Measurements from ENCODE around the gene CYP4V2. TPM values are rescaled to one million over a fixed set of nuclear protein-coding genes. Genes with fewer than 3 reads are reported as not detected.

CYP4V2 gene
- total and polyA plus RNA-seq, 3 experiments from 2014 or later, result 10.9 to 30.1 (median 11.8) TPM

GRCh38 chr4:186151499-186151898 is 39.9 kb upstream of the CYP4V2 start:
- no peaks in the 10 kb centered on the region for H3K36me3 ChIP-seq (ENCODE audit: insufficient read depth, low read length)
- H3K27ac ChIP-seq (ENCODE audit: low read depth, low read length), result no peak overlapping the region
- no peak overlapping the region for H3K4me3 ChIP-seq (ENCODE audit: low read length)
- DNase-seq, result no peak
- Mint-ChIP-seq H3K9me3 (no peaks in the 10 kb centered on the region), H3K4me3 (no peak overlapping the region), H3K27me3 (peaks cover 23 to 51% of the 10 kb centered on the region in 2 donors), H3K4me1 (peaks cover 0 to 3% (median 0%) of the 10 kb centered on the region in 3 donors), H3K36me3 (no peaks in the 10 kb centered on the region), H3K27ac (no peak overlapping the region)
- H3K9me3 ChIP-seq (ENCODE audit: low read length), result no peaks in the 10 kb centered on the region
- H3K27me3 ChIP-seq (ENCODE audit: insufficient read depth, low read length, poor library complexity, severe bottlenecking), result no peaks in the 10 kb centered on the region
- CTCF ChIA-PET, result no interaction called here
- POLR2A ChIA-PET, result no interaction called here
- no peaks in the 10 kb centered on the region for H3K4me1 ChIP-seq (ENCODE audit: insufficient read depth, low read length)

DNA sequence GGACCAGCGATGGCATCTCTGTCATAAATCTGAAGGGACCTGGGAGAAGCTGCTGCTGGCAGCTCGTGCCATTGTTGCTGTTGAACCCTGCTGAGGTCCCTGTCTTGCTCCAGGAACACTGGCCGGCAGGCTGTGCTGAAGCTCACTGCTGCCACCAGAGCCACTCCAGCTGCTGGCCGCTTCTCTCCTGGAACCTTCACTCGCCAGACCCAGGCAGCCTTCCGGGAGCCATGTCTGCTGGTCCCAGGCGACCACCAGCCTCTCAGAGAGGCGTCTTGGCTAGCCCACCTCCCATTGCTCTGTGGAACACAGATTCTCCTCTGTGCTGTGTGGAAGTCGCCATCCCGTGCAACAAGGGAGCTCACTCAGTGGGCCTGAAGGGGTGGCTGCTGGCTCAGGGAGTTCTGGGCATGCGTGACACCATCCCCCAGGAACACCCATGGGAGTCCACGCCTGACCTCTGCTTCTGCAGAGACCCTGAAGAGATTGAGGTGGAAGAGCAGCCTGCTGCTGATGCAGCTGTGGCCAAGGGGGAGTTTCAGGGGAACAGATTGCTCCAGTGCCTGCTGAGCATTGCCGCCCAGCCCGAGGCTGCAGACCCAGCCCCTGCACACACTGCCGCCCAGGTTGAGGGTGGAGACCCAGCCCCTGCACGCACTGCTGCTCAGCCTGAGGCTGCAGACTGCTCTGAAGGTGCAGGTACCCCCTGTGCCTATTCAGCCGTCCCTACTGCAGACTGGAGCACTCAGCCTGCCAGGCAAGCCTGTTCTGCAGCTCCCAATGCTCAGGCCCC is 33.1 kb upstream of the CYP4V2 start:
- peaks cover 7 to 17% of the 10 kb centered on the region in 2 donors for H3K27me3 Mint-ChIP-seq

GRCh38 chr4:186158966-186159365 is 32.4 kb upstream of the CYP4V2 start:
- Mint-ChIP-seq H3K9me3 (no peaks in the 10 kb centered on the region), H3K36me3 (no peaks in the 10 kb centered on the region), H3K4me3 (no peak overlapping the region), H3K4me1 (peaks cover 3 to 5% (median 5%) of the 10 kb centered on the region in 3 donors), H3K27me3 (peaks cover 7 to 13% of the 10 kb centered on the region in 2 donors), H3K27ac (no peak overlapping the region)
- Histone ChIP-seq H3K4me3 (ENCODE audit: low read length) (no peak overlapping the region), H3K36me3 (ENCODE audit: insufficient read depth, low read length) (no peaks in the 10 kb centered on the region), H3K27me3 (ENCODE audit: insufficient read depth, low read length, poor library complexity, severe bottlenecking) (no peaks in the 10 kb centered on the region), H3K9me3 (ENCODE audit: low read length) (no peaks in the 10 kb centered on the region), H3K27ac (ENCODE audit: low read depth, low read length) (no peak overlapping the region), H3K4me1 (ENCODE audit: insufficient read depth, low read length) (peaks cover 11% of the 10 kb centered on the region)
- ChIA-PET POLR2A (no interaction called here), CTCF (no interaction called here)
- no peak for DNase-seq

More for the DNA sequence above, 33.1 kb upstream of the CYP4V2 start:
- peaks cover 11% of the 10 kb centered on the region for H3K4me1 ChIP-seq (ENCODE audit: insufficient read depth, low read length)
- Mint-ChIP-seq H3K4me1 (peaks cover 3 to 5% (median 5%) of the 10 kb centered on the region in 3 donors), H3K27ac (no peak overlapping the region), H3K36me3 (no peaks in the 10 kb centered on the region), H3K4me3 (no peak overlapping the region), H3K9me3 (no peaks in the 10 kb centered on the region)
- no peaks in the 10 kb centered on the region for H3K27me3 ChIP-seq (ENCODE audit: insufficient read depth, low read length, poor library complexity, severe bottlenecking)
- H3K36me3 ChIP-seq (ENCODE audit: insufficient read depth, low read length), result no peaks in the 10 kb centered on the region
- H3K9me3 ChIP-seq (ENCODE audit: low read length), result no peaks in the 10 kb centered on the region
- DNase-seq, result no peak
- ChIA-PET POLR2A (no interaction called here), CTCF (no interaction called here)
- H3K27ac ChIP-seq (ENCODE audit: low read depth, low read length), result no peak overlapping the region
- H3K4me3 ChIP-seq (ENCODE audit: low read length), result no peak overlapping the region

DNA sequence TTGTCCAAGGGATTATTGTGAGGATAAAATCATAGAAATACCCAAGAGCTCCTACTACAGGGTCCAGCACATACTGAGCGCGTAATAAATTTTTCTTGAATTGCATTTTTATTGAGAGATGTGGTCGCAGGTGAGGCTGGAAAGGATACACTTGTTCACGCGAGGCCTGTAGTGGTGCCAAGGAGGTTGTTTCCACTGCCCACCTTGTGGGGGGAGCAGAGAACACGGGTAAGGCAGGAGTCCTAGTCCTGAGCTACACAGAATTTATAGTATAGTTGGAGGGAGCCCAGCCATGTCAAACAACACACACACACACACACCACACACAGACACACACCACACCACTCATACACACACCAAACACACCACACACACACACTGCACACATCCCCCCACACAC is 31.8 kb upstream of the CYP4V2 start:
- no peak overlapping the region for H3K4me3 Mint-ChIP-seq
- Histone ChIP-seq H3K36me3 (ENCODE audit: insufficient read depth, low read length) (no peaks in the 10 kb centered on the region), H3K9me3 (ENCODE audit: low read length) (no peaks in the 10 kb centered on the region), H3K4me3 (ENCODE audit: low read length) (no peak overlapping the region), H3K4me1 (ENCODE audit: insufficient read depth, low read length) (peaks cover 11% of the 10 kb centered on the region), H3K27ac (ENCODE audit: low read depth, low read length) (no peak overlapping the region), H3K27me3 (ENCODE audit: insufficient read depth, low read length, poor library complexity, severe bottlenecking) (no peaks in the 10 kb centered on the region)
- no peaks in the 10 kb centered on the region for H3K36me3 Mint-ChIP-seq
- no peak overlapping the region for H3K27ac Mint-ChIP-seq
- H3K27me3 Mint-ChIP-seq, result peaks cover 3 to 13% of the 10 kb centered on the region in 2 donors
- H3K9me3 Mint-ChIP-seq, result no peaks in the 10 kb centered on the region
- ChIA-PET CTCF (interaction anchor here (0.5 kb wide), 1 partner anchor 117 kb away, joined by 3 read pairs; no protein-coding TSS in a partner anchor), POLR2A (no interaction called here)
- H3K4me1 Mint-ChIP-seq, result peaks cover 3 to 5% (median 5%) of the 10 kb centered on the region in 3 donors
- no peak for DNase-seq

DNA sequence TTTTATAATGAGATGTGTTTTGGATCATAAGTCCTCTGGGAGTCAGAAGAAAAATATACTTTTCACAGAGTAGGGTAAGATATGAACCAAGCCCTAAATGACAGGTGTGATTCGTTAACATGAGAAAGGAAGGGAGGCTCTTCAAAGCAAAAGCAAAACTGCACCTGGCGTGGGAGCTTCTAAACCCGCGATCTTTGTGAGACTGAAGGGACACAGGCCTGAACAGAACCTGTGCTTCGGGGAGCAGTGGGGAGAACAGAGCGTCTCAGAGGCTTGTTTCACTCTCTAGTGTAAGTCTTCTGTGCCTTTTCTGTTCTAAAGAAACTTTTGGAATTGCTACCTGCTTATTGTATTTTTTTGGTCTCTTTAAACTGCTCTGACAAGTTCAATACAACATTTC is 30.2 kb upstream of the CYP4V2 start:
- ChIA-PET POLR2A (no interaction called here), CTCF (interaction anchor here (0.6 to 1.4 kb wide), 2 partner anchors 8 to 12 kb away, joined by 3 to 4 read pairs; no protein-coding TSS in a partner anchor)
- Histone ChIP-seq H3K36me3 (ENCODE audit: insufficient read depth, low read length) (no peaks in the 10 kb centered on the region), H3K9me3 (ENCODE audit: low read length) (no peaks in the 10 kb centered on the region), H3K27me3 (ENCODE audit: insufficient read depth, low read length, poor library complexity, severe bottlenecking) (no peaks in the 10 kb centered on the region), H3K27ac (ENCODE audit: low read depth, low read length) (no peak overlapping the region), H3K4me3 (ENCODE audit: low read length) (no peak overlapping the region), H3K4me1 (ENCODE audit: insufficient read depth, low read length) (peaks cover 11% of the 10 kb centered on the region)
- peaks cover 0 to 5% (median 5%) of the 10 kb centered on the region in 3 donors for H3K4me1 Mint-ChIP-seq
- H3K36me3 Mint-ChIP-seq, result no peaks in the 10 kb centered on the region
- H3K4me3 Mint-ChIP-seq, result peak overlapping the region in 6 of 7 donors; percentile 1 to 72 (median 56)
- peaks cover 0 to 5% of the 10 kb centered on the region in 2 donors for H3K27me3 Mint-ChIP-seq
- no peaks in the 10 kb centered on the region for H3K9me3 Mint-ChIP-seq
- peak overlapping the region in 6 of 8 donors; percentile 38 to 87 (median 76) for H3K27ac Mint-ChIP-seq
- DNase-seq, result no peak

DNA sequence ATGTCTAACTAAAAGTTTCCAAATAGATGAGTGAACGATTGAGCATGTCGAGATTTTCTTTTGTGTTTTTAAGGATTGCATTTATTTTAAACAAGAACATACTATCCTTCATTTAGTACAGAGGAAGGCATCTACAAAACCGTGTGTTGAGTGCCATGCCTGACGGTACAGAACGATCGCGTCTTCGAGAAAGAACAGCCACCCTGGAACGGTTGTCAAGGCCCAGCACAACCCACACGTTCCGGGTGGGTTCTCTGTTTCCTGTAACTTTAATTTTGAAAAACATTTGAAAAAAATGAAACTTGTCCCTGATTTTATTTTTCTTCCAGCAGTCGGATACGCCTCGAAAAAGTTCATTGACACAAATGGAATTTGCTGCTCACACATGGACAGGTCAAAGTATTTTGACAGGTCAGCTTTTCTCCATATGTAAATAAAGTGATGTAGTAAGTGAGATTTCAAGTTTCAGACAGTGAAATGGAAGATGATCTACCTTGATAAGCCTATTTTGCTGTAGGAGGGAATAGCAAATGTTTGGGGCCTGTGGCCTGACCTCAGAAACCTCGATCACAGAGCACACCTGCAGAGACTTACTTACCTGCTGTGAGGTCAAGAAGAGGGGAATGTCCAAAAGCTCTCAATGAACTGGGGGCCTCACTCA is 24.4 kb upstream of the CYP4V2 start:
- no peaks in the 10 kb centered on the region for H3K36me3 Mint-ChIP-seq
- Histone ChIP-seq H3K4me3 (ENCODE audit: low read length) (no peak overlapping the region), H3K27me3 (ENCODE audit: insufficient read depth, low read length, poor library complexity, severe bottlenecking) (no peaks in the 10 kb centered on the region), H3K4me1 (ENCODE audit: insufficient read depth, low read length) (no peaks in the 10 kb centered on the region), H3K9me3 (ENCODE audit: low read length) (no peaks in the 10 kb centered on the region), H3K27ac (ENCODE audit: low read depth, low read length) (no peak overlapping the region), H3K36me3 (ENCODE audit: insufficient read depth, low read length) (no peaks in the 10 kb centered on the region)
- H3K27me3 Mint-ChIP-seq, result peaks cover 3 to 17% of the 10 kb centered on the region in 2 donors
- ChIA-PET POLR2A (no interaction called here), CTCF (no interaction called here)
- no peak for DNase-seq
- H3K9me3 Mint-ChIP-seq, result no peaks in the 10 kb centered on the region
- H3K4me3 Mint-ChIP-seq, result no peak overlapping the region
- H3K4me1 Mint-ChIP-seq, result no peaks in the 10 kb centered on the region
- H3K27ac Mint-ChIP-seq, result peak overlapping the region in 1 of 8 donors; percentile 11

- H3K9me3 Mint-ChIP-seq, result no peaks in the 10 kb centered on the region
- Histone ChIP-seq H3K27ac (ENCODE audit: low read depth, low read length) (no peak overlapping the region), H3K9me3 (ENCODE audit: low read length) (no peaks in the 10 kb centered on the region), H3K27me3 (ENCODE audit: insufficient read depth, low read length, poor library complexity, severe bottlenecking) (no peaks in the 10 kb centered on the region), H3K4me1 (ENCODE audit: insufficient read depth, low read length) (no peaks in the 10 kb centered on the region), H3K4me3 (ENCODE audit: low read length) (no peak overlapping the region), H3K36me3 (ENCODE audit: insufficient read depth, low read length) (no peaks in the 10 kb centered on the region)
- no peaks in the 10 kb centered on the region for H3K36me3 Mint-ChIP-seq
- H3K4me1 Mint-ChIP-seq, result no peaks in the 10 kb centered on the region
- peaks cover 3 to 17% of the 10 kb centered on the region in 2 donors for H3K27me3 Mint-ChIP-seq
- no peak for DNase-seq
- POLR2A ChIA-PET, result no interaction called here
- CTCF ChIA-PET, result no interaction called here
- peak overlapping the region in 1 of 8 donors; percentile 11 for H3K27ac Mint-ChIP-seq
- no peak overlapping the region for H3K4me3 Mint-ChIP-seq
Observed at GRCh38 chr4:186167605-186168004, 23.8 kb upstream of the CYP4V2 start.

GRCh38 chr4:186168750-186169149 is 22.6 kb upstream of the CYP4V2 start:
- Mint-ChIP-seq H3K36me3 (no peaks in the 10 kb centered on the region), H3K27me3 (peaks cover 5 to 17% of the 10 kb centered on the region in 2 donors), H3K4me1 (no peaks in the 10 kb centered on the region), H3K27ac (no peak overlapping the region), H3K9me3 (no peaks in the 10 kb centered on the region), H3K4me3 (no peak overlapping the region)
- ChIA-PET CTCF (interaction anchor here (0.7 kb wide), 1 partner anchor 8 kb away, joined by 3 read pairs; no protein-coding TSS in a partner anchor), POLR2A (no interaction called here)
- Histone ChIP-seq H3K27me3 (ENCODE audit: insufficient read depth, low read length, poor library complexity, severe bottlenecking) (no peaks in the 10 kb centered on the region), H3K4me1 (ENCODE audit: insufficient read depth, low read length) (no peaks in the 10 kb centered on the region), H3K4me3 (ENCODE audit: low read length) (no peak overlapping the region), H3K36me3 (ENCODE audit: insufficient read depth, low read length) (no peaks in the 10 kb centered on the region), H3K27ac (ENCODE audit: low read depth, low read length) (no peak overlapping the region), H3K9me3 (ENCODE audit: low read length) (no peaks in the 10 kb centered on the region)
- DNase-seq, result no peak
